GM12878 (cell line): ENCODE data around the gene PCID2. TPM values are rescaled to one million over a fixed set of nuclear protein-coding genes. Genes with fewer than 3 reads are reported as not detected.

Experiments
- ATAC-seq: fragments of 200-7000 bp; cut with Tn5 transposase; 3 replicates; pipeline ENCODE4 v1.9.1; 2020; ENCODE audit warnings: mild to moderate bottlenecking, moderate library complexity
- Bru-seq: library from RNA; stranded (reverse); fragments of 400-500 nt; gene quantifications from one replicate; lab custom pipeline; 2021; lab: Mats Ljungman, UMichigan
- BruChase-seq, 2 experiments: library from RNA; stranded (reverse); fragments of 400-500 nt; gene quantifications; one replicate each; lab custom pipeline; 2021; lab: Mats Ljungman, UMichigan
- BruUV-seq: library from RNA; stranded (reverse); fragments of 400-500 nt; replicated peaks from 2 replicates; lab custom pipeline; 2021; lab: Mats Ljungman, UMichigan
- CTCF ChIA-PET: fragments of 300-600 bp; sonication (Branson Sonifier 250); formaldehyde crosslinking; extraction: SDS; loops from one replicate; lab custom pipeline; 2021; ENCODE audit warnings: inconsistent platforms; lab: Yijun Ruan, JAX
- POLR2A ChIA-PET: fragments of 350-600 bp; formaldehyde crosslinking; extraction: SDS; loops from one replicate; lab custom pipeline; 2021; ENCODE audit warnings: inconsistent platforms; lab: Charles Lee
- RAD21 ChIA-PET: fragments of 300-600 bp; sonication (Branson Sonifier 250); formaldehyde crosslinking; loops from one replicate; lab custom pipeline; 2023; ENCODE audit warnings: antibody characterized with exemption; ENCODE audit not compliant: unreplicated experiment; lab: Charles Lee
- SMC1A ChIA-PET: fragments of 300-600 bp; sonication (Branson Sonifier 250); formaldehyde crosslinking; loops from one replicate; lab custom pipeline; 2023; ENCODE audit not compliant: unreplicated experiment, uncharacterized antibody; lab: Charles Lee
- DNase-seq: peaks from one replicate; pipeline ENCODE4 v3.0.0-alpha.2; 2011; ENCODE audit warnings: low read depth, low spot score
- FAIRE-seq: peaks from 3 replicates; lab custom pipeline; 2011; peaks lifted over from hg19 to GRCh38; lab: Jason Lieb, UNC
- H2AFZ ChIP-seq: 2 replicates; pipeline ENCODE4 v1.6.0; 2011; ENCODE audit warnings: low read depth, low read length, control low read depth; ENCODE audit not compliant: control insufficient read depth
- H3K27ac ChIP-seq: 2 replicates; pipeline ENCODE4 v1.5.1; 2011; ENCODE audit warnings: control low read depth; ENCODE audit not compliant: control insufficient read depth, insufficient read depth
- H3K27me3 ChIP-seq, 2 experiments: replicated peaks in 1 of 2; 2 replicates each; pipeline versions ENCODE4 v1.6.0 to v1.6.1; 2011; ENCODE audit warnings: low read length in 1 of 2; ENCODE audit not compliant: control insufficient read depth in 2 of 2, insufficient read depth in 2 of 2
- H3K36me3 ChIP-seq, 2 experiments: 2 replicates each; pipeline ENCODE4 v1.5.1; 2011; ENCODE audit warnings: low read length in 1 of 2; ENCODE audit not compliant: control insufficient read depth in 2 of 2, insufficient read depth in 2 of 2
- H3K4me1 ChIP-seq: 2 replicates; pipeline ENCODE4 v1.6.1; 2011; ENCODE audit warnings: mild to moderate bottlenecking, low read length, moderate library complexity, mixed read lengths; ENCODE audit not compliant: control insufficient read depth, insufficient read depth
- H3K4me2 ChIP-seq: 2 replicates; pipeline ENCODE4 v1.6.0; 2011; ENCODE audit warnings: control low read depth; ENCODE audit not compliant: control insufficient read depth, insufficient read depth
- H3K4me3 ChIP-seq: fragments of 200-600 bp; sonication (generic); 2 replicates; pipeline ENCODE4 v1.5.1; 2016
- H3K79me2 ChIP-seq: 2 replicates; pipeline ENCODE4 v1.6.0; 2011; ENCODE audit warnings: low read length; ENCODE audit not compliant: control insufficient read depth, insufficient read depth
- H3K9ac ChIP-seq: 2 replicates; pipeline ENCODE4 v1.8.0; 2011; ENCODE audit warnings: low read length, control low read depth, mixed read lengths; ENCODE audit not compliant: control insufficient read depth, insufficient read depth
- H3K9me3 ChIP-seq: replicated peaks from 3 replicates; pipeline ENCODE4 v1.5.1; 2011; ENCODE audit warnings: mild to moderate bottlenecking, low read length; ENCODE audit not compliant: control insufficient read depth, insufficient read depth
- H4K20me1 ChIP-seq: 2 replicates; pipeline ENCODE4 v1.6.0; 2011; ENCODE audit not compliant: control insufficient read depth, insufficient read depth
- CBX3 ChIP-seq: fragments of 200-600 bp; sonication (generic); IDR thresholded peaks from 2 replicates; pipeline ENCODE4 v1.6.1; 2016; ENCODE audit warnings: low read depth, borderline replicate concordance
- CHD1 ChIP-seq: IDR thresholded peaks from 2 replicates; pipeline ENCODE4 v1.6.1; 2012; ENCODE audit warnings: low read depth, low read length, improper control_type of control experiment
- ESRRA ChIP-seq: IDR thresholded peaks from 2 replicates; pipeline ENCODE4 v1.6.1; 2012; ENCODE audit warnings: mild to moderate bottlenecking, low read length, improper control_type of control experiment
- GATAD2B ChIP-seq: fragments of 450-650 bp; conservative IDR thresholded peaks from 2 replicates; pipeline ENCODE4 v1.6.1; 2017; ENCODE audit warnings: low read depth, mild to moderate bottlenecking, moderate library complexity
- HCFC1 ChIP-seq: fragments of 150-350 bp; IDR thresholded peaks from 2 replicates; pipeline ENCODE4 v1.6.1; 2014; ENCODE audit warnings: low read length
- IRF5 ChIP-seq: fragments of 450-650 bp; IDR thresholded peaks from 2 replicates; pipeline ENCODE4 v1.6.1; 2017; ENCODE audit warnings: borderline replicate concordance
- RAD21 ChIP-seq: IDR thresholded peaks from 2 replicates; pipeline ENCODE4 v1.6.1; 2011; ENCODE audit warnings: mild to moderate bottlenecking, low read depth, low read length, moderate library complexity; ENCODE audit not compliant: insufficient read depth
- RBBP5 ChIP-seq: fragments of 200-600 bp; sonication (generic); conservative IDR thresholded peaks from 2 replicates; pipeline ENCODE4 v1.6.1; 2016
- SMAD1 ChIP-seq: fragments of 450-650 bp; IDR thresholded peaks from 2 replicates; pipeline ENCODE4 v1.6.1; 2018; ENCODE audit warnings: mild to moderate bottlenecking, low read depth; ENCODE audit not compliant: partially characterized antibody
- TCF12 ChIP-seq: IDR thresholded peaks from 2 replicates; pipeline ENCODE4 v1.6.1; 2011; ENCODE audit warnings: low read depth, mild to moderate bottlenecking, low read length
- ZNF622 ChIP-seq: fragments of 450-650 bp; IDR thresholded peaks from 2 replicates; pipeline ENCODE4 v1.6.1; 2017; ENCODE audit warnings: mild to moderate bottlenecking, inconsistent platforms
- WGBS: methylation state at CpG from one replicate; pipeline ENCODE4 v1.1.6; 2016; ENCODE audit warnings: low lambda C conversion rate; ENCODE audit not compliant: insufficient replicate concordance, insufficient coverage; ENCODE audit errors: missing lambda C conversion rate; 5-methylcytosine and 5-hydroxymethylcytosine counted together
- in situ Hi-C: fragments of 300-500 bp; cut with MboI; formaldehyde crosslinking; loops from 9 replicates; pipeline ENCODE4 v1.14.3; 2018; ENCODE audit warnings: mixed read lengths
- intact Hi-C: fragments of 100-400 bp; cut with micrococcal nuclease; formaldehyde crosslinking; loops from one replicate; pipeline ENCODE4 v1.14.2; 2022; ENCODE audit not compliant: unreplicated experiment
- long read RNA-seq, 2 experiments: library from polyadenylated mRNA; unstranded; transcript quantifications; one replicate each; pipeline ENCODE4 v2.0.0, GENCODE V29; 2019 to 2020
- polyA minus RNA-seq, 3 experiments: library from RNA; depleted of rRNA, polyadenylated mRNA; stranded (reverse); fragments of >200 nt; gene quantifications; 2 replicates each; pipeline ENCODE4 v1.2.3, GENCODE V29; 2011
- polyA plus RNA-seq, 11 experiments: library from polyadenylated mRNA; depleted of rRNA in 4 of 11; unstranded in 6 of 11; stranded (reverse) in 5 of 11; fragments of >200 nt; fragmentation: Nextera tagmentation in 4 of 11; fragmentation: Illumina TruSeq in 1 of 11; extraction: Ambion mirVana in 4 of 11; extraction: Trizol in 1 of 11; gene quantifications; 1 replicate in 1 of 11; 2 replicates in 10 of 11; pipeline versions ENCODE4 v1.2.1 to v1.2.3, GENCODE V29; 2011 to 2016; ENCODE audit warnings: inconsistent platforms in 2 of 11, missing spikeins in 2 of 11, low read depth in 1 of 11
- total RNA-seq, 4 experiments: library from RNA; depleted of rRNA in 3 of 4; stranded (reverse); fragments of >200 nt in 3 of 4; fragmentation: Illumina TruSeq in 1 of 4; extraction: Trizol in 1 of 4; gene quantifications; 2 replicates each; pipeline versions ENCODE4 v1.2.1 to v1.2.3, GENCODE V29; 2013 to 2021
- TF ChIP-seq, protein P1 (sequence below): fragments of 450-650 bp; IDR thresholded peaks from 2 replicates; pipeline ENCODE4 v1.6.1; 2017; ENCODE audit warnings: low read depth, mild to moderate bottlenecking, moderate library complexity
- TF ChIP-seq, protein P2 (sequence below): IDR thresholded peaks from 2 replicates; pipeline ENCODE4 v1.6.1; 2012; ENCODE audit warnings: low read length, inconsistent platforms

Gene PCID2
- total RNA-seq (2013; cell fraction: nucleolus; rRNA removed), result 259 and 265 TPM in 2 replicates
- 53.5 and 61.0 TPM in 2 replicates for total RNA-seq (2014; rRNA removed)
- total RNA-seq (2014; rRNA removed; fragmentation: Illumina TruSeq; extraction: Trizol), result 44.6 and 46.1 TPM in 2 replicates
- 37.0 and 37.6 TPM in 2 replicates for total RNA-seq (2021)
- 32.5 TPM for polyA plus RNA-seq (2011; ENCODE audit: low read depth)
- polyA plus RNA-seq (2011; rRNA removed), result 98.1 and 107 TPM in 2 replicates
- polyA plus RNA-seq (2011; cell fraction: cytosol; rRNA removed), result 47.3 and 48.2 TPM in 2 replicates
- polyA plus RNA-seq (2011; cell fraction: nucleus; rRNA removed), result 104 and 109 TPM in 2 replicates
- polyA plus RNA-seq (2012), result 39.0 and 42.4 TPM in 2 replicates
- 47.2 and 57.0 TPM in 2 replicates for polyA plus RNA-seq (2014; fragmentation: Illumina TruSeq; extraction: Trizol)
- polyA plus RNA-seq (2014; fragmentation: Nextera tagmentation; extraction: Ambion mirVana), result 10 to 100 TPM; 65.4 to 71.8 TPM
- 48.3 and 54.4 TPM in 2 replicates for polyA plus RNA-seq (2014; rRNA removed)
- polyA plus RNA-seq (2016; fragmentation: Nextera tagmentation; extraction: Ambion mirVana), result 10 to 100 TPM; 62.1 to 70.0 TPM
- polyA minus RNA-seq (2011; rRNA and poly(A)+ RNA removed), result 53.5 and 76.1 TPM in 2 replicates
- polyA minus RNA-seq (2011; cell fraction: cytosol; rRNA and poly(A)+ RNA removed), result 15.5 and 16.0 TPM in 2 replicates
- polyA minus RNA-seq (2011; cell fraction: nucleus; rRNA and poly(A)+ RNA removed), result 49.1 and 52.4 TPM in 2 replicates
- percentile 85 among the genes with signal in this experiment for Bru-seq, nascent RNA
- BruChase-seq, experiment 1, labeled RNA remaining after a 6-hour chase, result percentile 89 among the genes with signal in this experiment
- BruChase-seq, experiment 2, labeled RNA remaining after a 2-hour chase, result percentile 90 among the genes with signal in this experiment
- long read RNA-seq, experiment 1, transcript PCID2-202 (14 exons, 1,898 nt), result major isoform, 30 of 53 reads
- long read RNA-seq, experiment 1, transcript PCID2-206 (15 exons, 1,671 nt), result minor isoform, 6 of 53 reads
- long read RNA-seq, experiment 1, partial matches to known transcripts, result 2 of 53 reads
- long read RNA-seq, experiment 1, other reads (novel, unspliced or antisense), result 11 of 53 reads
- long read RNA-seq, experiment 2, full-length matches to known transcripts, result 347 of 392 reads
- long read RNA-seq, experiment 2, partial matches to known transcripts, result 8 of 392 reads
- long read RNA-seq, experiment 2, other reads (novel, unspliced or antisense), result 37 of 392 reads

DNA sequence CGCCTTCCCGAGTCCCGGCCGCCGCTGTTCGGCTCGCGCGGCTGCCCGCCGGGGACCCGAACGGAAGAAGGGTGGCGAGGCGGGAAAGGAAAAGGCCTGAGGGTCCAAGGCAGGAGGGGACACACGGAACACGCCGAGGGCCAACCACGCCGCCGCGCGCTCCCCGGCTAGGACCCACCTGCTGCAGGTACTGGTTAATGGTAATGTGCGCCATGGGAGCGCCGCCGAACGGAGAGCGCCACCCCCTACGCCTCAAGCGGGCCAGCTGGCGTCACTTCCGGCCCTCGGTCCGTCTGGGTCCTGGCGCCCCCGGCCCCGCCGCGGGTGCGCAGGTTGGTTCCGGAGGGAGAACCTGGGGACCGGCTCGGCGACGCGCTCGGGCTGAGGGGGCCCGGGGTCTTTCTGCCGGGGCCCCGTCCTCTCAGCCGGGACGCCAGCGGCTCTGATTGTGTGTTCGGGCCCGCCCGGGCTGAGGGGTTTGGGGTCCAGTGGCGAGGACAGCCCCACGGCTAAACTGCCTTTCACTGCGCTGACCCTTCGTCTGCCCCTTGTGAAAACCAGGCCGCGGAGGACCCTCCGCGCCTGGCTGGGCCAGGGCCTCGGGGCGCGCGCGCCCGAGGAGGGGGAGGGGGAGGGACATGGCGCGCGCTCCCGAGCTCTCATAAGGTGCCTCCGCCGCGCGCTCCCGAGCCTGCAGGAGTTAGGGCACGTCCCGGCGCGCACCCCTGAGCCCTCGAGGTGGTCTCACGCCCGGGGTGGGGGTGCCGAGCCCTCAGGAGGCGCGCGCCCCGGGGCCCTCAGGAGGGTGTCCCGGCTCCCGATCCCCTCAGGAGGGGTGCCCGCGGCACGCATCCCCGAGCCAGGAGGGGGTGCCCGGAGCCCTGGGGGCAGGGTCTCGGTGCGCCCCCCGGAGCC lies at the start of gene PCID2:
Gene PCID2 (minus strand): TSS at position 249 of the 915 bp plus-strand sequence. CDS start 35 bp downstream, at position 214.
- Histone ChIP-seq H3K79me2 (peaks cover 75% of the 10 kb centered on the region), H3K4me3 (peak within 1 kb of the TSS; percentile 87), H3K4me2 (peak within 1 kb of the TSS; percentile 81), H3K36me3 (no peaks in the 10 kb centered on the region; a peak in 1 of 4 replicates), H3K27ac (peak within 1 kb of the TSS; percentile 95), H4K20me1 (peaks cover 3% of the 10 kb centered on the region; the same call in 1 of the 2 replicates), H3K27me3 (no peaks in the 10 kb centered on the region), H2AFZ (peak within 1 kb of the TSS; percentile 55), H3K4me1 (peaks cover 6% of the 10 kb centered on the region), H3K9ac (peak within 1 kb of the TSS; percentile 91), H3K9me3 (no peaks in the 10 kb centered on the region)
- POLR2A ChIA-PET, result interaction anchor here (1.9 kb wide), 1 partner anchor 89 kb away, joined by 5 read pairs; the partner anchor contains the start of gene LAMP1
- intact Hi-C loops (loop anchor here (1.0 to 10.0 kb wide), 4 partner anchors 56 to 374 kb away; partner anchors contain the start of genes LAMP1 and TFDP1), in situ Hi-C loops (no loop called here)
- FAIRE-seq (peak; percentile 75), DNase-seq (peak; percentile 48), ATAC-seq (peak; percentile 85)
- CTCF ChIA-PET, result no interaction called here
- RAD21 ChIA-PET, result no interaction called here
- WGBS, result 2% methylated on average over 80 of the region's 103 CpGs
- SMC1A ChIA-PET, result interaction anchor here (1.4 kb wide), 1 partner anchor 89 kb away, joined by 3 read pairs; no protein-coding TSS in a partner anchor
- BruUV-seq, result no TSS peak
- TF ChIP-seq RAD21 (no peak), GATAD2B (peak; percentile 93), RBBP5 (no peak), ESRRA (peak; percentile 74; the same call in 1 of the 2 replicates), CBX3 (no peak), IRF5 (no peak), SMAD1 (no peak), TCF12 (peak; percentile 82), HCFC1 (peak; percentile 89), CHD1 (0 out of 2 replicates have a peak, but pooled peaks have one; percentile 66), ZNF622 (no peak)
- TF ChIP-seq, protein P1, sequence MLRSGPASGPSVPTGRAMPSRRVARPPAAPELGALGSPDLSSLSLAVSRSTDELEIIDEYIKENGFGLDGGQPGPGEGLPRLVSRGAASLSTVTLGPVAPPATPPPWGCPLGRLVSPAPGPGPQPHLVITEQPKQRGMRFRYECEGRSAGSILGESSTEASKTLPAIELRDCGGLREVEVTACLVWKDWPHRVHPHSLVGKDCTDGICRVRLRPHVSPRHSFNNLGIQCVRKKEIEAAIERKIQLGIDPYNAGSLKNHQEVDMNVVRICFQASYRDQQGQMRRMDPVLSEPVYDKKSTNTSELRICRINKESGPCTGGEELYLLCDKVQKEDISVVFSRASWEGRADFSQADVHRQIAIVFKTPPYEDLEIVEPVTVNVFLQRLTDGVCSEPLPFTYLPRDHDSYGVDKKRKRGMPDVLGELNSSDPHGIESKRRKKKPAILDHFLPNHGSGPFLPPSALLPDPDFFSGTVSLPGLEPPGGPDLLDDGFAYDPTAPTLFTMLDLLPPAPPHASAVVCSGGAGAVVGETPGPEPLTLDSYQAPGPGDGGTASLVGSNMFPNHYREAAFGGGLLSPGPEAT, result peak; percentile 87
- TF ChIP-seq, protein P2, sequence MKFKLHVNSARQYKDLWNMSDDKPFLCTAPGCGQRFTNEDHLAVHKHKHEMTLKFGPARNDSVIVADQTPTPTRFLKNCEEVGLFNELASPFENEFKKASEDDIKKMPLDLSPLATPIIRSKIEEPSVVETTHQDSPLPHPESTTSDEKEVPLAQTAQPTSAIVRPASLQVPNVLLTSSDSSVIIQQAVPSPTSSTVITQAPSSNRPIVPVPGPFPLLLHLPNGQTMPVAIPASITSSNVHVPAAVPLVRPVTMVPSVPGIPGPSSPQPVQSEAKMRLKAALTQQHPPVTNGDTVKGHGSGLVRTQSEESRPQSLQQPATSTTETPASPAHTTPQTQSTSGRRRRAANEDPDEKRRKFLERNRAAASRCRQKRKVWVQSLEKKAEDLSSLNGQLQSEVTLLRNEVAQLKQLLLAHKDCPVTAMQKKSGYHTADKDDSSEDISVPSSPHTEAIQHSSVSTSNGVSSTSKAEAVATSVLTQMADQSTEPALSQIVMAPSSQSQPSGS, result no peak
